ENCODE data around the gene GXYLT2. TPM values are rescaled to one million over a fixed set of nuclear protein-coding genes. Genes with fewer than 3 reads are reported as not detected.
A peak's percentile ranks its signal among the peaks of the same experiment; 100 is the strongest.

GXYLT2 gene
- total and polyA plus RNA-seq, 4 experiments from 2014 or later: not detected

- Histone ChIP-seq H3K27me3 (ENCODE audit: insufficient read depth, low read length) (no peaks in the 10 kb centered on the region), H3K36me3 (ENCODE audit: insufficient read depth, low read length) (peaks cover 4% of the 10 kb centered on the region), H3K27ac (ENCODE audit: low read depth, low read length) (no peak overlapping the region), H3K4me3 (ENCODE audit: low read length in 2 of 2) (no peak overlapping the region), H3K9me3 (ENCODE audit: control insufficient read depth in 1 of 2, low read length in 2 of 2) (no peaks in the 10 kb centered on the region), H3K4me1 (ENCODE audit: insufficient read depth, low read length) (peaks cover 72% of the 10 kb centered on the region)
- no peaks in the 10 kb centered on the region for H3K9me3 Mint-ChIP-seq
- DNase-seq: no peak
- peaks cover 55 to 88% (median 75%) of the 10 kb centered on the region in 4 donors for H3K4me1 Mint-ChIP-seq
- intact Hi-C loops (cut with micrococcal nuclease): no loop called here
- POLR2A ChIA-PET (ENCODE audit: partially characterized antibody): interaction anchor here (1.1 kb wide), 1 partner anchor 26 kb away, joined by 3 read pairs; no protein-coding TSS in a partner anchor
- H3K27me3 Mint-ChIP-seq: no peaks in the 10 kb centered on the region
- H3K36me3 Mint-ChIP-seq: peaks cover 5 to 10% of the 10 kb centered on the region in 2 donors
- H3K4me3 Mint-ChIP-seq: peak overlapping the region in 1 of 8 donors; percentile 39
- CTCF ChIA-PET (ENCODE audit: partially characterized antibody): interaction anchor here (1.2 to 1.8 kb wide), 3 partner anchors 27 to 174 kb away, joined by 3 to 5 read pairs (median 4); no protein-coding TSS in a partner anchor
- peak overlapping the region in 1 of 7 donors; percentile 5 for H3K27ac Mint-ChIP-seq
These were observed 138.4 kb downstream of the GXYLT2 start for GRCh38 chr3:73026111-73026759.

Other genes with a start within 250 kb of the GXYLT2 start
- gene SHQ1, start 39.6 kb upstream of the GXYLT2 start, total RNA-seq: 10 to 100 TPM; 28.7 to 31.2 TPM
- gene SHQ1, start 39.6 kb upstream of the GXYLT2 start, polyA plus RNA-seq: 10 to 100 TPM in 1 of 2 donors, 1 to 10 TPM in 1; 6.6 to 23.4 TPM
- gene PPP4R2, start 108.8 kb downstream of the GXYLT2 start, total RNA-seq: 10 to 100 TPM; 71.8 to 77.0 TPM
- gene PPP4R2, start 108.8 kb downstream of the GXYLT2 start, polyA plus RNA-seq: 10 to 100 TPM; 30.7 to 37.2 TPM
- 10 to 100 TPM; 10.2 to 12.6 TPM for gene EBLN2, start 173.6 kb downstream of the GXYLT2 start, total RNA-seq
- 1 to 10 TPM; 1.5 to 2.2 TPM for gene EBLN2, start 173.6 kb downstream of the GXYLT2 start, polyA plus RNA-seq

Measured in CD4-positive, alpha-beta memory T cell (primary cell).